Smooth muscle cell (in vitro differentiated cells): ENCODE results near the gene PBX2. TPM values are rescaled to one million over a fixed set of nuclear protein-coding genes. Genes with fewer than 3 reads are reported as not detected.

Source experiments
- DNase-seq: peaks from one replicate; lab custom pipeline; 2025; ENCODE audit not compliant: unreplicated experiment; lab: John Stamatoyannopoulos, UW
- H2AFZ ChIP-seq: fragments of 200-600 bp; sonication (generic); 2 replicates; pipeline ENCODE4 v1.6.0; 2016; ENCODE audit warnings: antibody characterized with exemption, low read depth, mild to moderate bottlenecking
- H3F3A ChIP-seq: fragments of 200-600 bp; sonication (generic); 2 replicates; pipeline ENCODE4 v1.6.0; 2017; ENCODE audit warnings: antibody characterized with exemption, low read depth
- H3K27ac ChIP-seq: fragments of 200-600 bp; sonication (generic); 2 replicates; pipeline ENCODE4 v1.5.1; 2016; ENCODE audit warnings: low read depth, mild to moderate bottlenecking
- H3K27me3 ChIP-seq: fragments of 200-600 bp; sonication (generic); 2 replicates; pipeline ENCODE4 v1.6.1; 2016; ENCODE audit warnings: low read depth, mild to moderate bottlenecking
- H3K36me3 ChIP-seq: fragments of 200-600 bp; sonication (generic); 2 replicates; pipeline ENCODE4 v1.5.1; 2016; ENCODE audit warnings: low read depth
- H3K4me1 ChIP-seq: fragments of 200-600 bp; sonication (generic); 2 replicates; pipeline ENCODE4 v1.5.1; 2016; ENCODE audit warnings: low read depth
- H3K4me2 ChIP-seq: fragments of 200-600 bp; sonication (generic); 2 replicates; pipeline ENCODE4 v1.6.0; 2016; ENCODE audit warnings: mild to moderate bottlenecking
- H3K4me3 ChIP-seq: fragments of 200-600 bp; sonication (generic); 2 replicates; pipeline ENCODE4 v1.5.1; 2016; ENCODE audit warnings: mild to moderate bottlenecking
- H3K79me2 ChIP-seq: fragments of 200-600 bp; sonication (generic); 2 replicates; pipeline ENCODE4 v1.6.0; 2016; ENCODE audit warnings: low read depth, mild to moderate bottlenecking
- H3K9ac ChIP-seq: fragments of 200-600 bp; sonication (generic); 2 replicates; pipeline ENCODE4 v1.6.0; 2016; ENCODE audit warnings: low read depth
- H3K9me3 ChIP-seq: fragments of 200-600 bp; sonication (generic); replicated peaks from 2 replicates; pipeline ENCODE4 v1.5.1; 2016; ENCODE audit warnings: low read depth
- H4K20me1 ChIP-seq: fragments of 200-600 bp; sonication (generic); 2 replicates; pipeline ENCODE4 v1.6.0; 2016; ENCODE audit warnings: low read depth
- WGBS: methylation state at CpG from one replicate; pipeline ENCODE4 v1.1.7; 2016; ENCODE audit warnings: low lambda C conversion rate; 5-methylcytosine and 5-hydroxymethylcytosine counted together
- polyA plus RNA-seq: library from polyadenylated mRNA; unstranded; fragments of >200 nt; fragmentation: Nextera tagmentation; extraction: Ambion mirVana; gene quantifications from 2 replicates; pipeline ENCODE4 v1.2.1, GENCODE V29; 2016
- total RNA-seq: library from RNA; depleted of rRNA; stranded (reverse); fragments of >200 nt; gene quantifications from 2 replicates; pipeline ENCODE4 v1.2.3, GENCODE V29; 2014
- TF ChIP-seq, protein P1 (sequence below): fragments of 200-600 bp; sonication (generic); IDR thresholded peaks from 2 replicates; pipeline ENCODE4 v1.5.1; 2017; ENCODE audit warnings: borderline replicate concordance, mild to moderate bottlenecking, antibody characterized with exemption; ENCODE audit not compliant: insufficient read depth, poor library complexity, severe bottlenecking

The PBX2 gene
- total and polyA plus RNA-seq, 2 experiments from 2014 or later = 14.0 to 43.6 TPM

DNA sequence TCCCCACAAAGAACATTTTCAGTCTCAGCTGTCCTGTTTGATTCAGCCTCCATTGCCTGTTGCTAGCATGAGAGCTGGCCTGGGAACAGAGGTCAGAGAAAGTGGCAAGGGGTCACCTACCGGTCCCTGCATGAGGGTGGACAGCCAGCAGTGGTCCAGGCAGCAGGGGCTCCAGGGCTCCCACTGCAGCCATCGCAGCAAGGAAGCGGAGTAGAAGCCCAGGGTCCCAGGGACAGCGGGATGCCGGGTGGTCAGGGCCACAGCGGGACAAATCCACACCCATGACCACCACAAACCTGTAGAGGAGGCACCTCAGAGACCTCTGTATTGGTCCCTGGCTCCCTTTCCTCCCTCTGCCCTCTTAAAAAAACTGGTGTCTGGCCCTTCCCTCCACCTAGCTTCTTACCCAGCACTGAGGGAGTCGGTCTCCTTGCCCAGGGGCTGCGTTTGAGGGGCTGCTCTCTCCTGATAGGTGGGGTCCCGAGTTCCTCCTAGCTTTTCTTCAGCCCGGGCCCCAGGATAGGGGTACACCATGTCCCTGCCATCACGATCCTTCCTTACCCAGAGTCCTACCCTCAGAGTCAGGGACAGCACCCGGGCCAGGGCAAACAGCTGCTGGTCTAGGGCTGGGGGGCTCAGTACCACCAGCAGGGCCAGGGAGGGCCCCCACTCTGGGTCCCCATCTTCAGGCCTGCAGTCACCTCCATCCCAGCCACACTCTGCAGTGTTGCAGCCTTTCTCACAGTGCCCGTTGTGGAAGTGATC, 10.9 kb upstream of the PBX2 start:
- no peaks in the 10 kb centered on the region for H4K20me1 ChIP-seq
- no peak overlapping the region for H3K4me3 ChIP-seq
- no peaks in the 10 kb centered on the region for H3K36me3 ChIP-seq
- H3F3A ChIP-seq = peaks cover 5% of the 10 kb centered on the region
- 86% methylated on average over 13 of the region's 13 CpGs for WGBS
- H3K27me3 ChIP-seq = peaks cover 7% of the 10 kb centered on the region
- no peak overlapping the region for H2AFZ ChIP-seq
- TF ChIP-seq, protein P1, sequence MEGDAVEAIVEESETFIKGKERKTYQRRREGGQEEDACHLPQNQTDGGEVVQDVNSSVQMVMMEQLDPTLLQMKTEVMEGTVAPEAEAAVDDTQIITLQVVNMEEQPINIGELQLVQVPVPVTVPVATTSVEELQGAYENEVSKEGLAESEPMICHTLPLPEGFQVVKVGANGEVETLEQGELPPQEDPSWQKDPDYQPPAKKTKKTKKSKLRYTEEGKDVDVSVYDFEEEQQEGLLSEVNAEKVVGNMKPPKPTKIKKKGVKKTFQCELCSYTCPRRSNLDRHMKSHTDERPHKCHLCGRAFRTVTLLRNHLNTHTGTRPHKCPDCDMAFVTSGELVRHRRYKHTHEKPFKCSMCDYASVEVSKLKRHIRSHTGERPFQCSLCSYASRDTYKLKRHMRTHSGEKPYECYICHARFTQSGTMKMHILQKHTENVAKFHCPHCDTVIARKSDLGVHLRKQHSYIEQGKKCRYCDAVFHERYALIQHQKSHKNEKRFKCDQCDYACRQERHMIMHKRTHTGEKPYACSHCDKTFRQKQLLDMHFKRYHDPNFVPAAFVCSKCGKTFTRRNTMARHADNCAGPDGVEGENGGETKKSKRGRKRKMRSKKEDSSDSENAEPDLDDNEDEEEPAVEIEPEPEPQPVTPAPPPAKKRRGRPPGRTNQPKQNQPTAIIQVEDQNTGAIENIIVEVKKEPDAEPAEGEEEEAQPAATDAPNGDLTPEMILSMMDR = no peak
- DNase-seq = no peak
- H3K4me1 ChIP-seq = peaks cover 3% of the 10 kb centered on the region
- no peaks in the 10 kb centered on the region for H3K9me3 ChIP-seq
- no peaks in the 10 kb centered on the region for H3K79me2 ChIP-seq
- H3K4me2 ChIP-seq = no peak overlapping the region
- no peak overlapping the region for H3K27ac ChIP-seq
- H3K9ac ChIP-seq = no peak overlapping the region

DNA sequence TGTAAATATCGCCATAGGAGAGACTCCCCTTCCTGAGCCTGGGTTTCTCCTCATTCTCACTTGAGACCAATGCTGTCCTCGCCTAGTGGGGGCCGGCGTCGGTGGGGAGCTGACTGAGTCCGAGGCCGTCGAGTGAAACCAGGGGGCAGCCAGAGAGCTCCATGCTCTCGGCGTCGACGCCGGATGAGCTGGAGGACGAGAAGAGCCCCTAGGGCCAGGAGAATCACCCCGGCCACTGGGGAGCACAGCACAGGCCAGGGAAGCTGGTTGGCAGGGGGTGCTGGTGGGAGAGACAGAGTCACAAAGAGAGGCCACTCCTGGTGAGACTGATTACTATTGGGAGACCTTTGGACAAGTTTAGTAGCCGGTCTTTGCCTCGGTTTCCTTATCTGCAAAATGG, 8.9 kb upstream of the PBX2 start:
- Histone ChIP-seq H3K4me1 (peaks cover 8% of the 10 kb centered on the region), H3K4me2 (no peak overlapping the region), H3K36me3 (no peaks in the 10 kb centered on the region), H2AFZ (no peak overlapping the region), H3K9ac (no peak overlapping the region), H3K79me2 (no peaks in the 10 kb centered on the region), H3K27me3 (no peaks in the 10 kb centered on the region), H3K4me3 (no peak overlapping the region), H3K27ac (no peak overlapping the region), H3F3A (peaks cover 19% of the 10 kb centered on the region), H4K20me1 (no peaks in the 10 kb centered on the region), H3K9me3 (no peaks in the 10 kb centered on the region)
- DNase-seq = no peak
- TF ChIP-seq, protein P1 = no peak
- whole genome bisulfite sequencing = 91% methylated on average over 17 of the region's 17 CpGs

DNA sequence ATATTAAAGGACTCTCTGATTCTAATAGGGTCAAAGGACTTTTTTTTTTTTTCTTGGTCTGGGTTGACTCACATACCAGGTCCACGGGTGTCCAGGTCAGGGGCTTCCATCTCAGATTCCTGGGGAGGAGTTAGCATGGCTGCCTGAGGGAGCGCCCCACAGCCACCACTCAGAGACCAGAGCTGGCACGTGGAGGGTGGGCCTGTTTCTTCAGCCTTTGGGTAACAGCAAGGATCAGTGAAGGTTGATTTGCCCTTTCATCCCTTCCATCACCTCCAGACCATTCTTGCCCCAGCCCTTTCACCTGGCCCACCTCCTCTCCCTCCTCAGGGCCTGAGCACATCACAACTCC, 8.3 kb upstream of the PBX2 start:
- no peak overlapping the region for H2AFZ ChIP-seq

More for the DNA sequence above, 8.3 kb upstream of the PBX2 start:
- Histone ChIP-seq H3K27me3 (no peaks in the 10 kb centered on the region), H3K79me2 (no peaks in the 10 kb centered on the region), H3K9ac (no peak overlapping the region), H3K4me2 (no peak overlapping the region), H3K4me1 (peaks cover 8% of the 10 kb centered on the region), H3K9me3 (no peaks in the 10 kb centered on the region), H3F3A (peaks cover 23% of the 10 kb centered on the region), H3K4me3 (no peak overlapping the region), H3K36me3 (no peaks in the 10 kb centered on the region), H4K20me1 (no peaks in the 10 kb centered on the region), H3K27ac (no peak overlapping the region)
- 83% methylated on average over 3 of the region's 3 CpGs for WGBS
- TF ChIP-seq, protein P1 = no peak
- no peak for DNase-seq
